DOHH2 (cell line): ENCODE measurements around the gene NEBL.

Experiments used
- H3F3A ChIP-seq: fragments of 200-600 bp; sonication (generic), shearing (Covaris generic); 2 replicates; pipeline ENCODE4 v1.6.0; 2016; ENCODE audit warnings: antibody characterized with exemption, mild to moderate bottlenecking; ENCODE audit not compliant: control insufficient read depth, insufficient read depth
- H3K27ac ChIP-seq: fragments of 200-600 bp; sonication (generic); 2 replicates; pipeline ENCODE4 v1.5.1; 2014; ENCODE audit warnings: low read depth, mild to moderate bottlenecking, low read length, moderate library complexity
- H3K27me3 ChIP-seq: fragments of 200-600 bp; sonication (generic); 2 replicates; pipeline ENCODE4 v1.6.1; 2014; ENCODE audit warnings: mild to moderate bottlenecking, low read length, mixed read lengths; ENCODE audit not compliant: control insufficient read depth
- H3K36me3 ChIP-seq: fragments of 200-600 bp; sonication (generic); 2 replicates; pipeline ENCODE4 v1.6.1; 2014; ENCODE audit warnings: mild to moderate bottlenecking, low read length, moderate library complexity, mixed read lengths; ENCODE audit not compliant: control insufficient read depth
- H3K4me1 ChIP-seq: fragments of 200-600 bp; sonication (generic); 2 replicates; pipeline ENCODE4 v1.6.1; 2014; ENCODE audit warnings: mild to moderate bottlenecking, low read length, mixed read lengths; ENCODE audit not compliant: control insufficient read depth
- H3K4me2 ChIP-seq: fragments of 200-600 bp; sonication (generic); 2 replicates; pipeline ENCODE4 v1.6.0; 2014; ENCODE audit warnings: mild to moderate bottlenecking, low read length, moderate library complexity
- H3K4me3 ChIP-seq: fragments of 200-600 bp; sonication (generic); 2 replicates; pipeline ENCODE4 v1.5.1; 2014; ENCODE audit warnings: mild to moderate bottlenecking, low read length, mixed read lengths
- H3K79me2 ChIP-seq: fragments of 200-600 bp; sonication (generic); 2 replicates; pipeline ENCODE4 v1.6.1; 2014; ENCODE audit warnings: mild to moderate bottlenecking, low read length, mixed read lengths; ENCODE audit not compliant: control insufficient read depth
- H3K9me2 ChIP-seq: fragments of 200-600 bp; sonication (generic); replicated peaks from 2 replicates; pipeline ENCODE4 v1.6.1; 2014; ENCODE audit warnings: mild to moderate bottlenecking, low read length, mixed read lengths; ENCODE audit not compliant: control insufficient read depth
- H3K9me3 ChIP-seq: fragments of 200-600 bp; sonication (generic); 2 replicates; pipeline ENCODE4 v1.6.1; 2014; ENCODE audit warnings: antibody characterized with exemption, low read length, mixed read lengths; ENCODE audit not compliant: control insufficient read depth, insufficient read depth
- H4K20me1 ChIP-seq: fragments of 200-600 bp; sonication (generic); 2 replicates; pipeline ENCODE4 v1.6.0; 2014; ENCODE audit warnings: low read depth, mild to moderate bottlenecking, antibody characterized with exemption, low read length, moderate library complexity; ENCODE audit not compliant: control insufficient read depth, insufficient read depth
- EZH2phosphoT487 ChIP-seq: fragments of 200-600 bp; sonication (generic); IDR thresholded peaks from 2 replicates; pipeline ENCODE4 v1.6.1; 2017; ENCODE audit warnings: borderline replicate concordance, mild to moderate bottlenecking, antibody characterized with exemption, low read length, moderate library complexity, mixed read lengths
- TF ChIP-seq, protein P1 (sequence below): fragments of 200-600 bp; sonication (generic); IDR thresholded peaks from one replicate; pipeline ENCODE4 v1.5.1; 2014; ENCODE audit warnings: antibody characterized with exemption, mild to moderate bottlenecking, low read depth, low read length; ENCODE audit not compliant: poor library complexity, severe bottlenecking

Gene NEBL

GRCh38 chr10:20936396-20936795 lies 39.3 kb upstream of the NEBL start:
- TF ChIP-seq, protein P1, sequence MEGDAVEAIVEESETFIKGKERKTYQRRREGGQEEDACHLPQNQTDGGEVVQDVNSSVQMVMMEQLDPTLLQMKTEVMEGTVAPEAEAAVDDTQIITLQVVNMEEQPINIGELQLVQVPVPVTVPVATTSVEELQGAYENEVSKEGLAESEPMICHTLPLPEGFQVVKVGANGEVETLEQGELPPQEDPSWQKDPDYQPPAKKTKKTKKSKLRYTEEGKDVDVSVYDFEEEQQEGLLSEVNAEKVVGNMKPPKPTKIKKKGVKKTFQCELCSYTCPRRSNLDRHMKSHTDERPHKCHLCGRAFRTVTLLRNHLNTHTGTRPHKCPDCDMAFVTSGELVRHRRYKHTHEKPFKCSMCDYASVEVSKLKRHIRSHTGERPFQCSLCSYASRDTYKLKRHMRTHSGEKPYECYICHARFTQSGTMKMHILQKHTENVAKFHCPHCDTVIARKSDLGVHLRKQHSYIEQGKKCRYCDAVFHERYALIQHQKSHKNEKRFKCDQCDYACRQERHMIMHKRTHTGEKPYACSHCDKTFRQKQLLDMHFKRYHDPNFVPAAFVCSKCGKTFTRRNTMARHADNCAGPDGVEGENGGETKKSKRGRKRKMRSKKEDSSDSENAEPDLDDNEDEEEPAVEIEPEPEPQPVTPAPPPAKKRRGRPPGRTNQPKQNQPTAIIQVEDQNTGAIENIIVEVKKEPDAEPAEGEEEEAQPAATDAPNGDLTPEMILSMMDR: no peak
- TF ChIP-seq EZH2phosphoT487: no peak
- H3F3A ChIP-seq: no peaks in the 10 kb centered on the region
- no peak overlapping the region for H3K4me3 ChIP-seq
- no peaks in the 10 kb centered on the region for H3K27me3 ChIP-seq
- H3K9me3 ChIP-seq: no peaks in the 10 kb centered on the region
- H3K36me3 ChIP-seq: no peaks in the 10 kb centered on the region
- H4K20me1 ChIP-seq: no peaks in the 10 kb centered on the region
- no peak overlapping the region for H3K4me2 ChIP-seq
- H3K79me2 ChIP-seq: no peaks in the 10 kb centered on the region
- no peak overlapping the region for H3K27ac ChIP-seq
- no peaks in the 10 kb centered on the region for H3K4me1 ChIP-seq
- no peaks in the 10 kb centered on the region for H3K9me2 ChIP-seq

- Histone ChIP-seq H3K4me1 (no peaks in the 10 kb centered on the region), H3K9me2 (no peaks in the 10 kb centered on the region), H3K27ac (no peak overlapping the region), H3K36me3 (no peaks in the 10 kb centered on the region), H3F3A (no peaks in the 10 kb centered on the region), H3K79me2 (no peaks in the 10 kb centered on the region), H3K4me2 (no peak overlapping the region), H3K27me3 (no peaks in the 10 kb centered on the region), H4K20me1 (no peaks in the 10 kb centered on the region), H3K4me3 (no peak overlapping the region), H3K9me3 (no peaks in the 10 kb centered on the region)
- no peak for TF ChIP-seq EZH2phosphoT487
- TF ChIP-seq, protein P1: no peak
These were observed 38.8 kb upstream of the NEBL start for GRCh38 chr10:20935931-20936330.

DNA sequence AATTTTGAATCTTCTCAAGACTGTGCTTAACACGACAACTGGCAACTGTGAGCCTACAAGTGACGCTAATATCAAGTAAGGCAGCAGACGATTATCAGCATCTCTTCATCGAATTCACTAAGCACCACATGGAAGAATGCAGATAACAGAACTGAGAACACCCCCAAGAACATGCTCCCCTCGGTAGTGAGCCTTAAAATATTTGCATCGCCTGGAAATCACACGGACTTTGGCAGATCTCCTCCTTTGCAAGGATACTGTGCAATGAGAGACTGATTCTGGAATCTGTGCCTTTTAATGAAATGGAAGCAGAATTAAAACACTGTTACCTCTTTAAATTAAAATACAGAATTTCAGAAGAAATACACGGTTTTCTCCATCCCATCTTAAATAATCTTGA lies 38.2 kb upstream of the NEBL start:
- H3K9me2 ChIP-seq: no peaks in the 10 kb centered on the region

More for the DNA sequence above, 38.2 kb upstream of the NEBL start:
- H3K9me3 ChIP-seq: no peaks in the 10 kb centered on the region
- H3K27ac ChIP-seq: no peak overlapping the region
- no peaks in the 10 kb centered on the region for H3K4me1 ChIP-seq
- H3K27me3 ChIP-seq: no peaks in the 10 kb centered on the region
- no peaks in the 10 kb centered on the region for H3K36me3 ChIP-seq
- TF ChIP-seq, protein P1: no peak
- TF ChIP-seq EZH2phosphoT487: no peak
- no peaks in the 10 kb centered on the region for H4K20me1 ChIP-seq
- H3K4me3 ChIP-seq: no peak overlapping the region
- H3K79me2 ChIP-seq: no peaks in the 10 kb centered on the region
- no peak overlapping the region for H3K4me2 ChIP-seq
- H3F3A ChIP-seq: no peaks in the 10 kb centered on the region
